MCF 10A (cell line): ENCODE measurements around the gene B3GALNT1. TPM values are rescaled to one million over a fixed set of nuclear protein-coding genes. Genes with fewer than 3 reads are reported as not detected.

Experiments
- Bru-seq: library from RNA; stranded (reverse); fragments of 400-500 nt; gene quantifications from one replicate; lab custom pipeline; 2021; lab: Mats Ljungman, UMichigan
- BruChase-seq, 2 experiments: library from RNA; stranded (reverse); fragments of 400-500 nt; gene quantifications; one replicate each; lab custom pipeline; 2021; lab: Mats Ljungman, UMichigan
- BruUV-seq: library from RNA; stranded (reverse); fragments of 400-500 nt; replicated peaks from 2 replicates; lab custom pipeline; 2021; lab: Mats Ljungman, UMichigan
- CTCF ChIA-PET: fragments of 300-600 bp; sonication (Branson Sonifier 250); formaldehyde crosslinking; extraction: SDS; loops from one replicate; lab custom pipeline; 2021; ENCODE audit warnings: antibody characterized with exemption, inconsistent platforms; lab: Yijun Ruan, JAX
- POLR2A ChIA-PET: fragments of 300-600, 350-650 bp; sonication (Branson Sonifier 250); formaldehyde crosslinking; extraction: SDS; loops from one replicate; lab custom pipeline; 2020; ENCODE audit warnings: antibody characterized with exemption, inconsistent platforms; lab: Yijun Ruan, JAX
- DNase-seq: peaks from one replicate; pipeline ENCODE4 v3.0.0-alpha.2; 2018; ENCODE audit not compliant: unreplicated experiment
- H3K27ac Mint-ChIP-seq: one replicate; pipeline ENCODE4 v1.8.0; 2022; ENCODE audit warnings: mild to moderate bottlenecking, low read depth, mixed read lengths; ENCODE audit not compliant: unreplicated experiment
- H3K27me3 Mint-ChIP-seq: one replicate; pipeline ENCODE4 v1.8.0; 2022; ENCODE audit warnings: mixed read lengths; ENCODE audit not compliant: insufficient read depth, unreplicated experiment
- H3K36me3 Mint-ChIP-seq: one replicate; pipeline ENCODE4 v1.8.0; 2022; ENCODE audit warnings: mild to moderate bottlenecking, moderate library complexity, mixed read lengths; ENCODE audit not compliant: insufficient read depth, unreplicated experiment
- H3K4me1 Mint-ChIP-seq: one replicate; pipeline ENCODE4 v1.8.0; 2022; ENCODE audit warnings: mixed read lengths; ENCODE audit not compliant: insufficient read depth, unreplicated experiment
- H3K4me3 Mint-ChIP-seq: one replicate; pipeline ENCODE4 v1.8.0; 2022; ENCODE audit warnings: mild to moderate bottlenecking, moderate library complexity, mixed read lengths; ENCODE audit not compliant: unreplicated experiment
- H3K9me3 Mint-ChIP-seq: one replicate; pipeline ENCODE4 v1.8.0; 2022; ENCODE audit warnings: mixed read lengths; ENCODE audit not compliant: unreplicated experiment
- CTCF ChIP-seq: fragments of 200-600 bp; IDR thresholded peaks from one replicate; pipeline ENCODE4 v1.8.0; 2022; ENCODE audit warnings: antibody characterized with exemption, mild to moderate bottlenecking; ENCODE audit not compliant: unreplicated experiment
- intact Hi-C: fragments of 100-400 bp; cut with micrococcal nuclease; formaldehyde crosslinking; loops from 2 replicates; pipeline ENCODE4 v1.14.1; 2022
- long read RNA-seq: library from polyadenylated mRNA; stranded (forward); transcript quantifications from one replicate; pipeline ENCODE4 v2.0.0, GENCODE V29; 2022
- total RNA-seq: library from RNA; stranded (reverse); gene quantifications from 2 replicates; pipeline ENCODE4 v1.2.3, GENCODE V29; 2022

Gene B3GALNT1, protein sequence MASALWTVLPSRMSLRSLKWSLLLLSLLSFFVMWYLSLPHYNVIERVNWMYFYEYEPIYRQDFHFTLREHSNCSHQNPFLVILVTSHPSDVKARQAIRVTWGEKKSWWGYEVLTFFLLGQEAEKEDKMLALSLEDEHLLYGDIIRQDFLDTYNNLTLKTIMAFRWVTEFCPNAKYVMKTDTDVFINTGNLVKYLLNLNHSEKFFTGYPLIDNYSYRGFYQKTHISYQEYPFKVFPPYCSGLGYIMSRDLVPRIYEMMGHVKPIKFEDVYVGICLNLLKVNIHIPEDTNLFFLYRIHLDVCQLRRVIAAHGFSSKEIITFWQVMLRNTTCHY
- total RNA-seq (3.0 and 3.6 TPM in 2 replicates), Bru-seq, nascent RNA (percentile 46 among the genes with signal in this experiment), BruChase-seq, experiment 1, labeled RNA remaining after a 6-hour chase (percentile 48 among the genes with signal in this experiment), BruChase-seq, experiment 2, labeled RNA remaining after a 2-hour chase (percentile 40 among the genes with signal in this experiment)
- long read RNA-seq, partial matches to known transcripts, result 0 of 11 reads
- long read RNA-seq, other reads (novel, unspliced or antisense), result 5 of 11 reads

GRCh38 chr3:161104561-161105551 is at the start of gene B3GALNT1:
TSS of gene B3GALNT1 (minus strand) at chr3:161105349. CDS start at chr3:161086754, 18,595 bp downstream.
- no peaks in the 10 kb centered on the region for H3K27me3 Mint-ChIP-seq
- intact Hi-C loops, result no loop called here
- CTCF ChIA-PET, result interaction anchor here (0.6 kb wide), 1 partner anchor 42 kb away, joined by 3 read pairs; no protein-coding TSS in a partner anchor
- H3K4me3 Mint-ChIP-seq, result peak within 1 kb of the TSS; percentile 69
- H3K4me1 Mint-ChIP-seq, result peaks cover 12% of the 10 kb centered on the region
- BruUV-seq, result no TSS peak
- no peaks in the 10 kb centered on the region for H3K36me3 Mint-ChIP-seq
- peak within 1 kb of the TSS; percentile 33 for H3K27ac Mint-ChIP-seq
- no peak for TF ChIP-seq CTCF
- peak; percentile 40 for DNase-seq
- POLR2A ChIA-PET, result no interaction called here
- H3K9me3 Mint-ChIP-seq, result no peaks in the 10 kb centered on the region

GRCh38 chr3:161153480-161153879 is 48.3 kb upstream of the B3GALNT1 start:
- H3K4me1 Mint-ChIP-seq, result no peaks in the 10 kb centered on the region
- DNase-seq, result no peak
- intact Hi-C loops, result no loop called here
- no peaks in the 10 kb centered on the region for H3K36me3 Mint-ChIP-seq
- H3K4me3 Mint-ChIP-seq, result no peak overlapping the region
- H3K27ac Mint-ChIP-seq, result no peak overlapping the region
- H3K9me3 Mint-ChIP-seq, result no peaks in the 10 kb centered on the region
- H3K27me3 Mint-ChIP-seq, result no peaks in the 10 kb centered on the region
- CTCF ChIA-PET, result no interaction called here
- TF ChIP-seq CTCF, result no peak
- no TSS peak for BruUV-seq
- POLR2A ChIA-PET, result no interaction called here

- no peak for TF ChIP-seq CTCF
- Mint-ChIP-seq H3K27me3 (no peaks in the 10 kb centered on the region), H3K9me3 (no peaks in the 10 kb centered on the region), H3K4me1 (no peaks in the 10 kb centered on the region), H3K27ac (no peak overlapping the region), H3K36me3 (no peaks in the 10 kb centered on the region), H3K4me3 (no peak overlapping the region)
- no peak for DNase-seq
- ChIA-PET POLR2A (interaction anchor here (0.6 to 1.0 kb wide), 2 partner anchors 11 to 138 kb away, joined by 3 read pairs; no protein-coding TSS in a partner anchor), CTCF (interaction anchor here (0.6 kb wide), 1 partner anchor 80 kb away, joined by 3 read pairs; no protein-coding TSS in a partner anchor)
- intact Hi-C loops, result no loop called here
- BruUV-seq, result no TSS peak
These were observed 44.9 kb upstream of the B3GALNT1 start for GRCh38 chr3:161150001-161150525.
